A549 (cell line): ENCODE measurements around the gene JMJD8. TPM values are rescaled to one million over a fixed set of nuclear protein-coding genes. Genes with fewer than 3 reads are reported as not detected.
A peak's percentile ranks its signal among the peaks of the same experiment; 100 is the strongest.

Experiments
- ATAC-seq, 2 experiments: fragments of 200-7000 bp in 1 of 2; fragments of >200 bp in 1 of 2; cut with Nextera tagmentation in 1 of 2; cut with Tn5 transposase in 1 of 2; 3 replicates each; pipeline versions ENCODE4 v1.8.0 to v1.9.1; 2018 to 2020; ENCODE audit warnings: mild to moderate bottlenecking in 1 of 2, moderate library complexity in 1 of 2
- CTCF ChIA-PET: fragments of 300-600 bp; sonication (Branson Sonifier 250); formaldehyde crosslinking; extraction: SDS; loops from one replicate; lab custom pipeline; 2021; ENCODE audit warnings: antibody characterized with exemption, inconsistent platforms; lab: Yijun Ruan, JAX
- POLR2A ChIA-PET: fragments of 350-600 bp; formaldehyde crosslinking; extraction: SDS; loops from one replicate; lab custom pipeline; 2021; ENCODE audit warnings: antibody characterized with exemption, inconsistent platforms; lab: Yijun Ruan, JAX
- DNase-seq, 2 experiments: peaks; one replicate each; pipeline versions ENCODE4 v3.0.0 to v3.0.0-alpha.2; 2011 to 2016; ENCODE audit warnings: low read depth in 1 of 2, low spot score in 1 of 2
- FAIRE-seq: peaks from 2 replicates; lab custom pipeline; 2011; peaks lifted over from hg19 to GRCh38; lab: Jason Lieb, UNC
- H3K27ac ChIP-seq, 2 experiments: fragments of >200 bp; sonication (Bioruptor Twin); formaldehyde crosslinking; 3 replicates each; pipeline ENCODE4 v1.5.1; 2016 to 2017
- H3K4me1 ChIP-seq: fragments of >200 bp; sonication (Bioruptor Twin); formaldehyde crosslinking; 3 replicates; pipeline ENCODE4 v1.6.1; 2016
- H3K4me2 ChIP-seq: fragments of >200 bp; sonication (Bioruptor Twin); formaldehyde crosslinking; 3 replicates; pipeline ENCODE4 v1.6.1; 2016
- H3K4me3 ChIP-seq: fragments of >200 bp; sonication (Bioruptor Twin); formaldehyde crosslinking; 3 replicates; pipeline ENCODE4 v1.5.1; 2016
- H3K9me3 ChIP-seq: fragments of >200 bp; sonication (Bioruptor Twin); formaldehyde crosslinking; 3 replicates; pipeline ENCODE4 v1.6.1; 2016
- CHD4 ChIP-seq: fragments of 200-600 bp; sonication (generic); IDR thresholded peaks from 2 replicates; pipeline ENCODE4 v1.6.1; 2016; ENCODE audit warnings: antibody characterized with exemption, mild to moderate bottlenecking, borderline replicate concordance
- CTCF ChIP-seq: fragments of >200 bp; sonication (Bioruptor Twin); formaldehyde crosslinking; IDR thresholded peaks from 3 replicates; pipeline ENCODE4 v1.5.1; 2016
- E2F6 ChIP-seq: IDR thresholded peaks from 2 replicates; pipeline ENCODE4 v1.6.1; 2012; ENCODE audit warnings: low read depth, borderline replicate concordance
- FOSB ChIP-seq: fragments of 250-450 bp; sonication (Bioruptor Pico); IDR thresholded peaks from 2 replicates; pipeline ENCODE4 v1.5.0; 2020; ENCODE audit warnings: mild to moderate bottlenecking, moderate library complexity
- HDAC2 ChIP-seq: fragments of 200-600 bp; sonication (generic); IDR thresholded peaks from 2 replicates; pipeline ENCODE4 v1.6.1; 2016
- HEYL ChIP-seq: fragments of 250-450 bp; sonication (Bioruptor Pico); IDR thresholded peaks from 2 replicates; pipeline ENCODE4 v1.8.0; 2021; ENCODE audit warnings: mild to moderate bottlenecking, moderate library complexity
- HMGXB4 ChIP-seq: fragments of 250-450 bp; sonication (Bioruptor Pico); IDR thresholded peaks from 2 replicates; pipeline ENCODE4 v1.5.0; 2021; ENCODE audit warnings: mild to moderate bottlenecking, moderate library complexity, borderline replicate concordance
- HOXA7 ChIP-seq: fragments of 250-450 bp; sonication (Bioruptor Pico); IDR thresholded peaks from 2 replicates; pipeline ENCODE4 v1.5.0; 2020; ENCODE audit warnings: mild to moderate bottlenecking, moderate library complexity
- HOXB13 ChIP-seq: fragments of 250-450 bp; sonication (Bioruptor Pico); IDR thresholded peaks from 2 replicates; pipeline ENCODE4 v1.5.0; 2020; ENCODE audit warnings: low read depth, mild to moderate bottlenecking, moderate library complexity
- JUNB ChIP-seq: fragments of >200 bp; sonication (Bioruptor Twin); formaldehyde crosslinking; IDR thresholded peaks from 2 replicates; pipeline ENCODE4 v1.6.1; 2016
- MAFK ChIP-seq: fragments of 450-650 bp; IDR thresholded peaks from 2 replicates; pipeline ENCODE4 v1.6.1; 2014; ENCODE audit not compliant: partially characterized antibody
- NPAS2 ChIP-seq: fragments of 250-450 bp; sonication (Bioruptor Pico); IDR thresholded peaks from 2 replicates; pipeline ENCODE4 v1.8.0; 2022; ENCODE audit warnings: mild to moderate bottlenecking, moderate library complexity, borderline replicate concordance
- NR3C1 ChIP-seq: fragments of >200 bp; sonication (Bioruptor Twin); formaldehyde crosslinking; IDR thresholded peaks from 3 replicates; pipeline ENCODE4 v1.6.1; 2017
- PBX3 ChIP-seq: IDR thresholded peaks from 2 replicates; pipeline ENCODE4 v1.6.1; 2012
- RFX5 ChIP-seq: fragments of 450-650 bp; IDR thresholded peaks from 2 replicates; pipeline ENCODE4 v1.7.1; 2014; ENCODE audit warnings: antibody characterized with exemption, mild to moderate bottlenecking, moderate library complexity
- RNF2 ChIP-seq: fragments of 200-600 bp; sonication (generic); IDR thresholded peaks from 2 replicates; pipeline ENCODE4 v1.6.1; 2016; ENCODE audit warnings: low read depth, mild to moderate bottlenecking, antibody characterized with exemption, moderate library complexity, borderline replicate concordance
- SMC3 ChIP-seq: fragments of >200 bp; sonication (Bioruptor Twin); formaldehyde crosslinking; IDR thresholded peaks from 3 replicates; pipeline ENCODE4 v1.6.1; 2018; ENCODE audit warnings: inconsistent platforms
- ZFP36 ChIP-seq: fragments of 450-650 bp; IDR thresholded peaks from 2 replicates; pipeline ENCODE4 v1.6.1; 2014; ENCODE audit warnings: borderline replicate concordance; ENCODE audit not compliant: partially characterized antibody
- ZNF302 ChIP-seq: fragments of 250-450 bp; sonication (Bioruptor Pico); IDR thresholded peaks from 2 replicates; pipeline ENCODE4 v1.9.0; 2021; ENCODE audit warnings: inconsistent platforms, mild to moderate bottlenecking, moderate library complexity
- WGBS: methylation state at CpG from one replicate; pipeline ENCODE4 v1.1.6; 2017; ENCODE audit errors: missing lambda C conversion rate; 5-methylcytosine and 5-hydroxymethylcytosine counted together
- polyA plus RNA-seq, 4 experiments: library from polyadenylated mRNA; depleted of rRNA in 3 of 4; stranded (reverse); fragments of >200 nt; fragmentation: RNase III in 1 of 4; extraction: RNeasy Plus Mini Kit Qiagen cat#74134 plus additional on column Dnase treatment in 1 of 4; gene quantifications; 2 replicates in 3 of 4; 3 replicates in 1 of 4; pipeline ENCODE4 v1.2.3, GENCODE V29; 2011 to 2017
- TF ChIP-seq, protein P1 (sequence below): fragments of 150-350 bp; IDR thresholded peaks from 2 replicates; pipeline ENCODE4 v1.6.1; 2014; ENCODE audit warnings: low read depth, mild to moderate bottlenecking, low read length

Gene JMJD8
- polyA plus RNA-seq, 2 of the 4 experiments (the other 2 are of a cell fraction), result 37.5 to 72.6 TPM

GRCh38 chr16:714558-715476 is 30.7 kb upstream of the JMJD8 start, which contains the start of gene METRN (continued):
- TF ChIP-seq CTCF, result no peak
- TF ChIP-seq ZNF302, result no peak
- TF ChIP-seq JUNB, result no peak
- TF ChIP-seq HOXA7 (CRISPR knock-in tag), result no peak
- no peak for TF ChIP-seq PBX3
- no peak for TF ChIP-seq HMGXB4
- TF ChIP-seq FOSB (CRISPR knock-in tag), result no peak
- no peak for TF ChIP-seq CHD4
- TF ChIP-seq RFX5, result no peak
- TF ChIP-seq HOXB13 (CRISPR knock-in tag), result no peak
- no peak for TF ChIP-seq NR3C1
- no peak for TF ChIP-seq HDAC2
- peak; percentile 72 for TF ChIP-seq E2F6
- TF ChIP-seq RNF2, result peak; percentile 62; the same call in 1 of the 2 replicates
- no peak for TF ChIP-seq ZFP36
- TF ChIP-seq, protein P1, sequence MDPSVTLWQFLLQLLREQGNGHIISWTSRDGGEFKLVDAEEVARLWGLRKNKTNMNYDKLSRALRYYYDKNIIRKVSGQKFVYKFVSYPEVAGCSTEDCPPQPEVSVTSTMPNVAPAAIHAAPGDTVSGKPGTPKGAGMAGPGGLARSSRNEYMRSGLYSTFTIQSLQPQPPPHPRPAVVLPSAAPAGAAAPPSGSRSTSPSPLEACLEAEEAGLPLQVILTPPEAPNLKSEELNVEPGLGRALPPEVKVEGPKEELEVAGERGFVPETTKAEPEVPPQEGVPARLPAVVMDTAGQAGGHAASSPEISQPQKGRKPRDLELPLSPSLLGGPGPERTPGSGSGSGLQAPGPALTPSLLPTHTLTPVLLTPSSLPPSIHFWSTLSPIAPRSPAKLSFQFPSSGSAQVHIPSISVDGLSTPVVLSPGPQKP, result no peak
- TF ChIP-seq SMC3, result no peak
- TF ChIP-seq HEYL (CRISPR knock-in tag), result no peak
- TF ChIP-seq, all 56 proteins: peak for 5

- Histone ChIP-seq H3K4me3 (peak overlapping the region; percentile 64), H3K4me1 (peaks cover 79% of the 10 kb centered on the region), H3K27ac (peak overlapping the region; percentile 80 to 99), H3K4me2 (peak overlapping the region; percentile 94), H3K9me3 (no peaks in the 10 kb centered on the region)
- ChIA-PET POLR2A (no interaction called here), CTCF (interaction anchor here (1.5 to 25.1 kb wide), 6 partner anchors 12 to 72 kb away, joined by 4 to 656 read pairs (median 20); partner anchors contain the start of genes ANTKMT, CCDC78, CHTF18 and CIAO3)
- peak; percentile 25 for TF ChIP-seq MAFK
- no peak for TF ChIP-seq NPAS2 (CRISPR knock-in tag)
- no peak for DNase-seq
- WGBS, result 50% methylated on average over 4 of the region's 11 CpGs
- ATAC-seq, result peak in 1 of 2 experiments; percentile 13; a peak in 3 of 6 replicates
- FAIRE-seq, result no peak
Measured at GRCh38 chr16:714079-714478, 29.9 kb upstream of the JMJD8 start.
